Panc1 (cell line): ENCODE data around the gene MCF2L. TPM values are rescaled to one million over a fixed set of nuclear protein-coding genes. Genes with fewer than 3 reads are reported as not detected.

Source experiments
- ATAC-seq: fragments of 200-7000 bp; cut with Tn5 transposase; 2 replicates; pipeline ENCODE4 v1.9.1; 2020; ENCODE audit warnings: mild to moderate bottlenecking, moderate library complexity
- BruUV-seq: library from RNA; stranded (reverse); fragments of 400-500 nt; replicated peaks from 2 replicates; lab custom pipeline; 2021; lab: Mats Ljungman, UMichigan
- CTCF ChIA-PET: fragments of 300-600 bp; sonication (Branson Sonifier 250); formaldehyde crosslinking; loops from one replicate; lab custom pipeline; 2022; ENCODE audit warnings: antibody characterized with exemption; lab: Charles Lee
- POLR2A ChIA-PET: fragments of 300-600 bp; sonication (Branson Sonifier 250); formaldehyde crosslinking; loops from one replicate; lab custom pipeline; 2022; ENCODE audit warnings: antibody characterized with exemption; lab: Charles Lee
- DNase-seq: peaks from one replicate; pipeline ENCODE4 v3.0.0-alpha.2; 2010; ENCODE audit warnings: low read depth, low spot score
- H3K27ac ChIP-seq: 2 replicates; pipeline ENCODE4 v1.5.1; 2011; ENCODE audit warnings: mild to moderate bottlenecking, low read length, inconsistent platforms
- H3K27me3 ChIP-seq: fragments of 200-500 bp; sonication (Bioruptor generic); 2 replicates; pipeline ENCODE4 v1.6.0; 2014; ENCODE audit warnings: low read length, inconsistent platforms; ENCODE audit not compliant: control insufficient read depth, insufficient read depth
- H3K36me3 ChIP-seq: fragments of 200-500 bp; sonication (Bioruptor generic); 2 replicates; pipeline ENCODE4 v1.5.1; 2014; ENCODE audit warnings: inconsistent platforms, mild to moderate bottlenecking, low read length, moderate library complexity; ENCODE audit not compliant: control insufficient read depth, insufficient read depth
- H3K4me1 ChIP-seq: 2 replicates; pipeline ENCODE4 v1.5.1; 2011; ENCODE audit warnings: inconsistent platforms, mild to moderate bottlenecking, low read length, moderate library complexity; ENCODE audit not compliant: control insufficient read depth, insufficient read depth
- H3K4me3 ChIP-seq, 2 experiments: 2 replicates each; pipeline ENCODE4 v1.5.1; 2011 to 2012; ENCODE audit warnings: low read depth in 2 of 2, low read length in 2 of 2, mild to moderate bottlenecking in 2 of 2, inconsistent platforms in 1 of 2, moderate library complexity in 1 of 2
- H3K9me3 ChIP-seq: fragments of 200-500 bp; sonication (Bioruptor generic); 2 replicates; pipeline ENCODE4 v1.5.1; 2014; ENCODE audit warnings: low read depth, mild to moderate bottlenecking, inconsistent platforms, low read length, moderate library complexity; ENCODE audit not compliant: control insufficient read depth, insufficient read depth
- POLR2AphosphoS5 ChIP-seq: IDR thresholded peaks from 2 replicates; pipeline ENCODE4 v1.6.1; 2012; ENCODE audit warnings: mild to moderate bottlenecking, low read depth, low read length, moderate library complexity
- SIN3A ChIP-seq: IDR thresholded peaks from 2 replicates; pipeline ENCODE4 v1.6.1; 2012; ENCODE audit warnings: low read depth, mild to moderate bottlenecking, low read length, moderate library complexity, borderline replicate concordance; ENCODE audit not compliant: insufficient read depth
- TCF7L2 ChIP-seq: IDR thresholded peaks from 2 replicates; pipeline ENCODE4 v1.6.1; 2011; ENCODE audit warnings: mild to moderate bottlenecking, low read depth, low read length, inconsistent platforms
- in situ Hi-C: cut with HindIII; loops from 2 replicates; pipeline ENCODE4 v1.10.0; 2016; ENCODE audit warnings: low sequenced_read_pairs, low pct_unique_long_range_greater_than_20kb
- intact Hi-C: fragments of 100-400 bp; cut with micrococcal nuclease; formaldehyde crosslinking; loops from one replicate; pipeline ENCODE4 v1.10.0; 2022; ENCODE audit not compliant: unreplicated experiment
- total RNA-seq: library from RNA; stranded (reverse); gene quantifications from one replicate; pipeline ENCODE4 v1.2.1, GENCODE V29; 2021; ENCODE audit not compliant: unreplicated experiment
- TF ChIP-seq, protein P1 (sequence below): fragments of 450-650 bp; IDR thresholded peaks from 2 replicates; pipeline ENCODE4 v1.5.1; 2017; ENCODE audit warnings: mild to moderate bottlenecking
- TF ChIP-seq, protein P2 (sequence below), 2 experiments: IDR thresholded peaks; 2 replicates each; pipeline ENCODE4 v1.6.1; 2011 to 2012; ENCODE audit warnings: low read depth in 2 of 2, control low read depth in 1 of 2, low read length in 1 of 2, mild to moderate bottlenecking in 1 of 2, moderate library complexity in 1 of 2; ENCODE audit not compliant: insufficient read depth in 1 of 2

MCF2L gene
- total RNA-seq, 1 experiment from 2014 or later, result 0.57 TPM

DNA sequence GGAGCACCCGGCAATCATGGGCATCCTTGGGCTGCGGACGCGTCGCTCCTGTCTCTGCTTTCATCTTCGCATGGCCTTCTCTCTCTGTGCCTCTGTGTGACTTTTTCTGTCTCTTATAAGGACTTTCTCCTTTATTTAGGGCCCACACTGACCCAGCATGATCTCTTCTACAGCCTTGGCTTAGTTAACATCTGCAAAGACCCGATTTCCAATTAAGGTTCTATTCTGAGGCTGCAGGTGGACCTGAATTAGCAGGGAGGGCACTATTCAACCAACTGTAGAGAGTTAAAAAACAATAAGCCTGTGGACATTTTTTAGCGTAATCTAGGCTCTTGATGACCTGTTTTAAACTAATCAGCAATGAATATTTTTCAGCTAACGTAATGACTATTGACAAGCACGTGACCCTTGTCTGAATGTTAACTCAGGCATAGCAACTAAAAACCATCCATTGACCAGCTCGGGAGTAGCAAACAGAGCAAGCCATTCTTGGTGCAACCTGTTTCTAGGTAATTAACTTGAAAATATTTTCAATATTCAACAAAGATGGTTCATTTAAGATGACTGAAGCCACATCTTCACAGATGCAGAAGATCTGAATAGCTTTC is 168.8 kb downstream of the MCF2L start:
- Histone ChIP-seq H3K27ac (no peak overlapping the region), H3K4me3 (no peak overlapping the region), H3K9me3 (no peaks in the 10 kb centered on the region), H3K27me3 (no peaks in the 10 kb centered on the region), H3K4me1 (no peaks in the 10 kb centered on the region), H3K36me3 (no peaks in the 10 kb centered on the region)
- no TSS peak for BruUV-seq
- no peak for DNase-seq
- TF ChIP-seq SIN3A (no peak), POLR2AphosphoS5 (no peak)
- TF ChIP-seq, protein P1, sequence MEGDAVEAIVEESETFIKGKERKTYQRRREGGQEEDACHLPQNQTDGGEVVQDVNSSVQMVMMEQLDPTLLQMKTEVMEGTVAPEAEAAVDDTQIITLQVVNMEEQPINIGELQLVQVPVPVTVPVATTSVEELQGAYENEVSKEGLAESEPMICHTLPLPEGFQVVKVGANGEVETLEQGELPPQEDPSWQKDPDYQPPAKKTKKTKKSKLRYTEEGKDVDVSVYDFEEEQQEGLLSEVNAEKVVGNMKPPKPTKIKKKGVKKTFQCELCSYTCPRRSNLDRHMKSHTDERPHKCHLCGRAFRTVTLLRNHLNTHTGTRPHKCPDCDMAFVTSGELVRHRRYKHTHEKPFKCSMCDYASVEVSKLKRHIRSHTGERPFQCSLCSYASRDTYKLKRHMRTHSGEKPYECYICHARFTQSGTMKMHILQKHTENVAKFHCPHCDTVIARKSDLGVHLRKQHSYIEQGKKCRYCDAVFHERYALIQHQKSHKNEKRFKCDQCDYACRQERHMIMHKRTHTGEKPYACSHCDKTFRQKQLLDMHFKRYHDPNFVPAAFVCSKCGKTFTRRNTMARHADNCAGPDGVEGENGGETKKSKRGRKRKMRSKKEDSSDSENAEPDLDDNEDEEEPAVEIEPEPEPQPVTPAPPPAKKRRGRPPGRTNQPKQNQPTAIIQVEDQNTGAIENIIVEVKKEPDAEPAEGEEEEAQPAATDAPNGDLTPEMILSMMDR, result no peak
- TF ChIP-seq, protein P2, sequence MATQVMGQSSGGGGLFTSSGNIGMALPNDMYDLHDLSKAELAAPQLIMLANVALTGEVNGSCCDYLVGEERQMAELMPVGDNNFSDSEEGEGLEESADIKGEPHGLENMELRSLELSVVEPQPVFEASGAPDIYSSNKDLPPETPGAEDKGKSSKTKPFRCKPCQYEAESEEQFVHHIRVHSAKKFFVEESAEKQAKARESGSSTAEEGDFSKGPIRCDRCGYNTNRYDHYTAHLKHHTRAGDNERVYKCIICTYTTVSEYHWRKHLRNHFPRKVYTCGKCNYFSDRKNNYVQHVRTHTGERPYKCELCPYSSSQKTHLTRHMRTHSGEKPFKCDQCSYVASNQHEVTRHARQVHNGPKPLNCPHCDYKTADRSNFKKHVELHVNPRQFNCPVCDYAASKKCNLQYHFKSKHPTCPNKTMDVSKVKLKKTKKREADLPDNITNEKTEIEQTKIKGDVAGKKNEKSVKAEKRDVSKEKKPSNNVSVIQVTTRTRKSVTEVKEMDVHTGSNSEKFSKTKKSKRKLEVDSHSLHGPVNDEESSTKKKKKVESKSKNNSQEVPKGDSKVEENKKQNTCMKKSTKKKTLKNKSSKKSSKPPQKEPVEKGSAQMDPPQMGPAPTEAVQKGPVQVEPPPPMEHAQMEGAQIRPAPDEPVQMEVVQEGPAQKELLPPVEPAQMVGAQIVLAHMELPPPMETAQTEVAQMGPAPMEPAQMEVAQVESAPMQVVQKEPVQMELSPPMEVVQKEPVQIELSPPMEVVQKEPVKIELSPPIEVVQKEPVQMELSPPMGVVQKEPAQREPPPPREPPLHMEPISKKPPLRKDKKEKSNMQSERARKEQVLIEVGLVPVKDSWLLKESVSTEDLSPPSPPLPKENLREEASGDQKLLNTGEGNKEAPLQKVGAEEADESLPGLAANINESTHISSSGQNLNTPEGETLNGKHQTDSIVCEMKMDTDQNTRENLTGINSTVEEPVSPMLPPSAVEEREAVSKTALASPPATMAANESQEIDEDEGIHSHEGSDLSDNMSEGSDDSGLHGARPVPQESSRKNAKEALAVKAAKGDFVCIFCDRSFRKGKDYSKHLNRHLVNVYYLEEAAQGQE (IDR thresholded peaks at IDR 0.05; ENCODE audit: insufficient read depth in 1 of 2, low read depth in 2 of 2, low read length in 1 of 2), result no peak
- CTCF ChIA-PET, result no interaction called here
- intact Hi-C loops (no loop called here), in situ Hi-C loops (no loop called here)
- POLR2A ChIA-PET, result no interaction called here
- ATAC-seq, result no peak

DNA sequence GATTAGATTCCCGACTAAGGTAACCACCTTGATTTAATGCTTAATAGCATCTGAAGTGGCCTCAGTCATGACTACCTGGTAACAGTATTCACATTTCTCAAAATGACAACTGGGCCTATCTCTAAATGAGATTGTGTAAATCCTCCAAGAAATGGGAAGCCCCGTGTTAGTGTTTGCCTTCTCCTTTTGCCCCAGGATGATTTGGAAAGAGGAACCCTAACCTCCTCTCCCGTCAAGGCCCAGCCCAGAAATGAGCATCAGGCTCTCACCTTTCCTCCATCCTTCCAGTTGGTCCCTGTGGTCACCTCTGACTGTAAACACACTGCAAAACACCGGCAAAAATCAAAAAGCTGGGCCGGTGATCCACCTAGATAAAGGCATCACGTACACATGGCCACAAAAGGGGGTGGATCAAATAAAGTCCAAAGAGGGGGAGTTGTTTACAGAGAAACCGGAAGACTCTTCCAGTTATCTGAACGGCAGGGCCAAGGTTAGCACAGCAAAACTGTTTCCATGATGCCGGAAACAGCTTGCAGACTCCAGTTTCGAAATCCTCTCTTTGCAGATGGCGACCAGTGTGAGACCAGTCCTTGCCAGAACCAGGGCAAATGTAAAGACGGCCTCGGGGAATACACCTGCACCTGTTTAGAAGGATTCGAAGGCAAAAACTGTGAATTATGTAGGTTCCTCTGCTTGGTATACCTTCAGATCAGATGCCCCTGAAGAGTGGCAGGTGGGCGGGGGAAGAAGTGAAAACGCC is 170.0 kb downstream of the MCF2L start:
- Histone ChIP-seq H3K4me3 (no peak overlapping the region), H3K27me3 (no peaks in the 10 kb centered on the region), H3K9me3 (no peaks in the 10 kb centered on the region), H3K36me3 (no peaks in the 10 kb centered on the region), H3K27ac (no peak overlapping the region), H3K4me1 (no peaks in the 10 kb centered on the region)
- DNase-seq (no peak), ATAC-seq (no peak)
- TF ChIP-seq TCF7L2 (no peak), SIN3A (no peak), POLR2AphosphoS5 (no peak)
- TF ChIP-seq, protein P1, result no peak
- TF ChIP-seq, protein P2 (IDR thresholded peaks at IDR 0.05; ENCODE audit: insufficient read depth in 1 of 2, low read depth in 2 of 2, low read length in 1 of 2), result no peak
- no TSS peak for BruUV-seq
- intact Hi-C loops, result no loop called here
- CTCF ChIA-PET, result no interaction called here
- POLR2A ChIA-PET, result no interaction called here
- in situ Hi-C loops, result no loop called here
